K562 (cell line): Measurements from ENCODE around the gene OR5A1. TPM values are rescaled to one million over a fixed set of nuclear protein-coding genes. Genes with fewer than 3 reads are reported as not detected.

ENCODE experiments used
- ATAC-seq: fragments of 200-7000 bp; cut with Tn5 transposase; 3 replicates; pipeline ENCODE4 v1.9.1; 2020; ENCODE audit warnings: moderate library complexity
- BruUV-seq: library from RNA; stranded (reverse); fragments of 400-500 nt; replicated peaks from 2 replicates; lab custom pipeline; 2021; lab: Mats Ljungman, UMichigan
- CTCF ChIA-PET: fragments of 300-600 bp; formaldehyde crosslinking; extraction: SDS; loops from one replicate; lab custom pipeline; 2021; ENCODE audit warnings: low intra/inter-chr PET ratio; lab: Yijun Ruan, JAX
- POLR2A ChIA-PET: fragments of 300-600, 350-650 bp; sonication (Branson Sonifier 250); formaldehyde crosslinking; extraction: SDS; loops from one replicate; lab custom pipeline; 2021; ENCODE audit warnings: antibody characterized with exemption, inconsistent platforms; lab: Yijun Ruan, JAX
- DNase-seq, 4 experiments: peaks; one replicate each; pipeline versions ENCODE4 v3.0.0 to v3.0.0-alpha.2; 2011 to 2018; ENCODE audit warnings: low spot score in 3 of 4, mixed read lengths in 3 of 4; ENCODE audit errors: extremely low read depth in 1 of 4
- FAIRE-seq: peaks from 2 replicates; lab custom pipeline; 2011; peaks lifted over from hg19 to GRCh38; lab: Jason Lieb, UNC
- H2AFZ ChIP-seq: 2 replicates; pipeline ENCODE4 v1.6.0; 2011; ENCODE audit warnings: low read depth, low read length, control low read depth, inconsistent platforms
- H3K27ac ChIP-seq: fragments of 200-600 bp; 3 replicates; pipeline ENCODE4 v1.8.0; 2011; ENCODE audit warnings: low read depth, mild to moderate bottlenecking, control low read depth, inconsistent platforms, low read length, moderate library complexity, mixed read lengths; ENCODE audit errors: extremely low read depth
- H3K27me3 ChIP-seq, 2 experiments: fragments of 300-600 bp in 1 of 2; 2 replicates in 1 of 2; 3 replicates in 1 of 2; pipeline versions ENCODE4 v1.6.0 to v1.8.0; 2011; ENCODE audit warnings: inconsistent platforms in 2 of 2, low read length in 2 of 2, mild to moderate bottlenecking in 1 of 2, mixed read lengths in 1 of 2, moderate library complexity in 1 of 2; ENCODE audit not compliant: control insufficient read depth in 2 of 2, insufficient read depth in 2 of 2
- H3K36me3 ChIP-seq: fragments of 300-600 bp; 3 replicates; pipeline ENCODE4 v1.8.0; 2011; ENCODE audit warnings: mild to moderate bottlenecking, low read length, inconsistent platforms; ENCODE audit not compliant: control insufficient read depth, insufficient read depth
- H3K4me1 ChIP-seq, 2 experiments: fragments of 200-600 bp in 1 of 2; replicated peaks in 1 of 2; 2 replicates in 1 of 2; 3 replicates in 1 of 2; pipeline versions ENCODE4 v1.5.1 to v1.8.0; 2011; ENCODE audit warnings: inconsistent platforms in 2 of 2, low read length in 2 of 2, mild to moderate bottlenecking in 1 of 2, mixed read lengths in 1 of 2, moderate library complexity in 1 of 2; ENCODE audit not compliant: control insufficient read depth in 2 of 2, insufficient read depth in 2 of 2
- H3K4me2 ChIP-seq: 2 replicates; pipeline ENCODE4 v1.6.1; 2011; ENCODE audit warnings: low read length, control low read depth, inconsistent platforms, mixed read lengths; ENCODE audit not compliant: insufficient read depth
- H3K4me3 ChIP-seq: fragments of 200-600 bp; sonication (generic), shearing (Covaris generic); 2 replicates; pipeline ENCODE4 v1.5.1; 2016; ENCODE audit warnings: control low read depth, inconsistent platforms
- H3K79me2 ChIP-seq: fragments of 200-600 bp; 3 replicates; pipeline ENCODE4 v1.8.0; 2011; ENCODE audit warnings: low read length, inconsistent platforms; ENCODE audit not compliant: control insufficient read depth, insufficient read depth
- H3K9ac ChIP-seq, 2 experiments: 2 replicates each; pipeline versions ENCODE4 v1.6.0 to v1.6.1; 2011; ENCODE audit warnings: low read depth in 2 of 2, low read length in 2 of 2, control low read depth in 1 of 2, inconsistent platforms in 1 of 2, mild to moderate bottlenecking in 1 of 2, mixed read lengths in 1 of 2; ENCODE audit not compliant: insufficient read depth in 1 of 2
- H3K9me1 ChIP-seq: one replicate; pipeline ENCODE4 v1.6.0; 2011; ENCODE audit warnings: inconsistent platforms, mild to moderate bottlenecking, low read length, moderate library complexity; ENCODE audit not compliant: control insufficient read depth, insufficient read depth
- H3K9me3 ChIP-seq: replicated peaks from 2 replicates; pipeline ENCODE4 v1.5.1; 2011; ENCODE audit warnings: low read depth, low read length, inconsistent platforms; ENCODE audit not compliant: control insufficient read depth, insufficient read depth
- H4K20me1 ChIP-seq: replicated peaks from 2 replicates; pipeline ENCODE4 v1.6.1; 2011; ENCODE audit warnings: low read length, inconsistent platforms, mixed read lengths; ENCODE audit not compliant: control insufficient read depth, insufficient read depth
- CAMTA2 ChIP-seq: fragments of 250-450 bp; sonication (Bioruptor Pico); conservative IDR thresholded peaks from 2 replicates; pipeline ENCODE4 v1.5.1; 2022
- CHD1 ChIP-seq: fragments of 200-600 bp; sonication (generic); IDR thresholded peaks from one replicate; pipeline ENCODE4 v1.6.1; 2012; ENCODE audit warnings: mild to moderate bottlenecking, moderate library complexity, low read length, inconsistent platforms
- CHD2 ChIP-seq: IDR thresholded peaks from 2 replicates; pipeline ENCODE4 v1.6.1; 2011; ENCODE audit warnings: low read depth, low read length
- MIER1 ChIP-seq: fragments of 450-650 bp; IDR thresholded peaks from 2 replicates; pipeline ENCODE4 v1.6.1; 2016; ENCODE audit warnings: antibody characterized with exemption, mild to moderate bottlenecking, low read depth
- RBM17 ChIP-seq: fragments of 200-400 bp; formaldehyde crosslinking; IDR thresholded peaks from 2 replicates; pipeline ENCODE4 v1.6.1; 2017; ENCODE audit warnings: low read depth, mild to moderate bottlenecking, low read length, borderline replicate concordance
- ZNF589 ChIP-seq: fragments of 200-800 bp; sonication (Bioruptor generic); IDR thresholded peaks from 2 replicates; pipeline ENCODE4 v1.6.1; 2016; ENCODE audit warnings: low read depth, missing genetic modification characterization, missing compliant biosample characterization
- ZNF717 ChIP-seq: fragments of 250-450 bp; sonication (Bioruptor Pico); IDR thresholded peaks from 2 replicates; pipeline ENCODE4 v1.5.0; 2021
- in situ Hi-C: fragments of 300-500 bp; cut with MboI; formaldehyde crosslinking; loops from 4 replicates; pipeline ENCODE4 v1.15.0; 2018; ENCODE audit warnings: inconsistent platforms, mixed read lengths
- intact Hi-C: fragments of 100-400 bp; cut with micrococcal nuclease; formaldehyde crosslinking; loops from 2 replicates; pipeline ENCODE4 v1.14.2; 2022
- polyA plus RNA-seq, 8 experiments: library from polyadenylated mRNA; depleted of rRNA in 4 of 8; stranded (reverse) in 5 of 8; unstranded in 3 of 8; fragments of >200 nt; fragmentation: Nextera tagmentation in 2 of 8; fragmentation: Illumina TruSeq in 1 of 8; extraction: Ambion mirVana in 2 of 8; extraction: Trizol in 1 of 8; gene quantifications; 2 replicates each; pipeline versions ENCODE4 v1.2.1 to v1.2.3, GENCODE V29; 2011 to 2014; ENCODE audit warnings: inconsistent platforms in 1 of 8, missing spikeins in 1 of 8
- total RNA-seq, 7 experiments: library from RNA; depleted of rRNA in 6 of 7; stranded (reverse); fragments of >200 nt in 6 of 7; fragmentation: Illumina TruSeq in 2 of 7; extraction: Trizol in 2 of 7; gene quantifications; 2 replicates each; pipeline versions ENCODE4 v1.2.1 to v1.2.3, GENCODE V29; 2011 to 2021; ENCODE audit warnings: low replicate concordance in 1 of 7
- TF ChIP-seq, protein P1 (sequence below): IDR thresholded peaks from 2 replicates; pipeline ENCODE4 v1.6.1; 2016; ENCODE audit warnings: missing genetic modification characterization, missing compliant biosample characterization

The OR5A1 gene
- total and polyA plus RNA-seq, 9 of the 15 experiments (the other 6 are each of a cell fraction or from before 2014, with no cell fraction given): not detected

DNA sequence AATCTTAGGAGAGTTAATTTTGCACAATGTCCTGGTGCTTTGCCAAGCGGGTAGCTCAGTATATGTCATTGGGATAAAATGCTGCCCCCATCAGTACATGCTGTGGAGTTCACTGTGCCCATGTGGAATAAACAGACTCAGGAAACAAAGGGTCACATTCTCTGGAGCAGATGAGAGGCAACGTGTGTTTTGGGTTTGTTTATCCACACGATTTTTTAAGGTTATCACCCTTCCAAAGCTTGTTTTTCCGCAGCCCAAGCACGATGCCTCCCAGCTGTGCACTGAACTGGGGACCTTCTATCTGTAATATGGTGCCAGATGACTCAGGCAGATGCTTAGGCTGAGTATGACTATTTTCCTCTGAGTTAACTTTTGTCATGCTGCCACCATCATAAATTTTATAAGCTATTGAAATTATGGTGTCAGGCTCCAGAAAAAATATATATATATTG lies 26.9 kb downstream of the OR5A1 start (continued):
- TF ChIP-seq, protein P1, sequence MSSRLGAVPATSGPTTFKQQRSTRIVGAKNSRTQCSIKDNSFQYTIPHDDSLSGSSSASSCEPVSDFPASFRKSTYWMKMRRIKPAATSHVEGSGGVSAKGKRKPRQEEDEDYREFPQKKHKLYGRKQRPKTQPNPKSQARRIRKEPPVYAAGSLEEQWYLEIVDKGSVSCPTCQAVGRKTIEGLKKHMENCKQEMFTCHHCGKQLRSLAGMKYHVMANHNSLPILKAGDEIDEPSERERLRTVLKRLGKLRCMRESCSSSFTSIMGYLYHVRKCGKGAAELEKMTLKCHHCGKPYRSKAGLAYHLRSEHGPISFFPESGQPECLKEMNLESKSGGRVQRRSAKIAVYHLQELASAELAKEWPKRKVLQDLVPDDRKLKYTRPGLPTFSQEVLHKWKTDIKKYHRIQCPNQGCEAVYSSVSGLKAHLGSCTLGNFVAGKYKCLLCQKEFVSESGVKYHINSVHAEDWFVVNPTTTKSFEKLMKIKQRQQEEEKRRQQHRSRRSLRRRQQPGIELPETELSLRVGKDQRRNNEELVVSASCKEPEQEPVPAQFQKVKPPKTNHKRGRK (tag): no peak
- no peak for TF ChIP-seq RBM17

DNA sequence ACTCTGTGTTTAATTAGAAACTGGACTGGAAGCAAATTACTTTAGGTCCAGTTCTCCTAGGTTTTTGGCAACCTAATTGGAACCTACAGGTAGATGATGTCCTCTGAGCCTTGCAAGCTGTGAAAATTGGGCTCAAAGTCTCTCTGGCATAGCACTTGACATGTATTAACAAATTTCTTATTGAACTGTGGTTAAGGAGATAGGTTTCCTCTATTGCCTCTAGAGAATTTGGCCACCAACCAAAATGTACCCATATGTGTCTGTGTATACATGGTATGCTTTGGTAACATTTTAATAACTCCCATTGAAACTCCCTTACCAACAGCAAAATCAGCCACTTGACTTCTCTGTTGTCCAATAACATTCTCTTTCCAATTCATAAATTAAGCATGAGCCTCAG lies 36.7 kb downstream of the OR5A1 start, which contains the start of gene OR4D10:
TSS of gene OR4D10 (plus strand) at position 301 of the 400 bp plus-strand sequence. CDS start 4,115 bp downstream, outside the sequence.
- ATAC-seq: no peak
- Histone ChIP-seq H3K27ac (no peak within 1 kb of the TSS), H3K9me1 (no peaks in the 10 kb centered on the region), H3K27me3 (peaks cover 6 to 12% of the 10 kb centered on the region in 2 experiments; a peak in 3 of 5 replicates), H3K9ac (no peak within 1 kb of the TSS), H3K4me3 (no peak within 1 kb of the TSS), H3K4me1 (no peaks in the 10 kb centered on the region), H3K9me3 (no peaks in the 10 kb centered on the region), H3K4me2 (no peak within 1 kb of the TSS), H3K36me3 (no peaks in the 10 kb centered on the region), H4K20me1 (no peaks in the 10 kb centered on the region), H2AFZ (no peak within 1 kb of the TSS), H3K79me2 (no peaks in the 10 kb centered on the region)
- ChIA-PET CTCF (no interaction called here), POLR2A (no interaction called here)
- no peak for DNase-seq
- TF ChIP-seq MIER1 (no peak), CHD2 (no peak), CHD1 (no peak), CAMTA2 (CRISPR knock-in tag) (no peak), ZNF589 (CRISPR knock-in tag) (no peak), ZNF717 (CRISPR knock-in tag) (no peak)
- in situ Hi-C loops (no loop called here), intact Hi-C loops (no loop called here)
- FAIRE-seq: no peak
- no TSS peak for BruUV-seq
